Measurements from ENCODE around the gene MRC1. TPM values are rescaled to one million over a fixed set of nuclear protein-coding genes. Genes with fewer than 3 reads are reported as not detected.

Gene MRC1
- total RNA-seq, 1 experiment from 2014 or later: 0.07 TPM

DNA sequence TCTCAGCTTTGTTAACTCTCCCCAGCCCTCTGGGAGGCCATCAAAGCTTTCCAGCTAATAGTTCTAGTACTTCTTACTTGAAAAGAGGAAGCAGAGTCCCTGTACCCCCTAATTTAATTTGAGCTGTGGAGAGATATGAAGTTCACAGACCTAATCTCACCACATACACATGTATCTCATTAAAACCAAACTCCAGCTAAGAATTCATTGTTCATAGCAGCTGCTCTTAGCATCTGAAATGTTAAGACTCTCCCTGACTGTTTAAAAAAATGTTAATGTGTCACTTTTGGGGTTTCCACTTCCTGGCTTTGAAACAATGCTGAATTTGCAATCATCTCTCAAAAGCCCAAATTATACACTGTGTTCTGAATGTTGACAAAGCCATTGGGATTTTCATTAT is 16.2 kb upstream of the MRC1 start:
- H3K27ac ChIP-seq: no peak overlapping the region
- H3K4me3 ChIP-seq: no peak overlapping the region
- H3K4me1 ChIP-seq (replicated peaks; ENCODE audit: insufficient read depth): no peaks in the 10 kb centered on the region
- no TSS peak for BruUV-seq (replicated peaks)
- H3K36me3 ChIP-seq (ENCODE audit: low read depth): no peaks in the 10 kb centered on the region
- H3K9me2 ChIP-seq (ENCODE audit: insufficient read depth): no peaks in the 10 kb centered on the region
- CTCF ChIA-PET: no interaction called here
- TF ChIP-seq EZH2 (IDR thresholded peaks at IDR 0.05; ENCODE audit: low read depth) (no peak), CTCF (conservative IDR thresholded peaks at IDR 0.05) (no peak)
- POLR2A ChIA-PET (ENCODE audit: unreplicated experiment): interaction anchor here (0.7 kb wide), 1 partner anchor 43 kb away, joined by 3 read pairs; no protein-coding TSS in a partner anchor
- no peaks in the 10 kb centered on the region for H3K9me3 ChIP-seq (ENCODE audit: insufficient read depth, low read depth)
- H4K20me1 ChIP-seq (ENCODE audit: insufficient read depth): no peaks in the 10 kb centered on the region
- no peak for DNase-seq
- intact Hi-C loops (cut with micrococcal nuclease; ENCODE audit: unreplicated experiment): no loop called here
- H3K79me2 ChIP-seq (ENCODE audit: low read depth): no peaks in the 10 kb centered on the region
- no peaks in the 10 kb centered on the region for H3K27me3 ChIP-seq (ENCODE audit: insufficient read depth, low read depth)
- no peak overlapping the region for H2AFZ ChIP-seq
- no peak overlapping the region for H3K4me2 ChIP-seq
- H3F3A ChIP-seq (ENCODE audit: insufficient read depth, low read depth): no peaks in the 10 kb centered on the region

- POLR2A ChIA-PET (ENCODE audit: unreplicated experiment): interaction anchor here (0.7 kb wide), 1 partner anchor 42 kb away, joined by 3 read pairs; no protein-coding TSS in a partner anchor
- H3K4me2 ChIP-seq: no peak overlapping the region
- H3K4me3 ChIP-seq: no peak overlapping the region
- no peaks in the 10 kb centered on the region for H3K9me2 ChIP-seq (ENCODE audit: insufficient read depth)
- no peaks in the 10 kb centered on the region for H4K20me1 ChIP-seq (ENCODE audit: insufficient read depth)
- CTCF ChIA-PET: no interaction called here
- no peaks in the 10 kb centered on the region for H3K9me3 ChIP-seq (ENCODE audit: insufficient read depth, low read depth)
- H2AFZ ChIP-seq: no peak overlapping the region
- no peak for DNase-seq
- intact Hi-C loops (cut with micrococcal nuclease; ENCODE audit: unreplicated experiment): no loop called here
- H3F3A ChIP-seq (ENCODE audit: insufficient read depth, low read depth): no peaks in the 10 kb centered on the region
- BruUV-seq (replicated peaks): no TSS peak
- no peaks in the 10 kb centered on the region for H3K79me2 ChIP-seq (ENCODE audit: low read depth)
- no peaks in the 10 kb centered on the region for H3K36me3 ChIP-seq (ENCODE audit: low read depth)
- H3K4me1 ChIP-seq (replicated peaks; ENCODE audit: insufficient read depth): no peaks in the 10 kb centered on the region
- TF ChIP-seq EZH2 (IDR thresholded peaks at IDR 0.05; ENCODE audit: low read depth) (no peak), CTCF (conservative IDR thresholded peaks at IDR 0.05) (no peak)
- H3K27ac ChIP-seq: no peak overlapping the region
- H3K27me3 ChIP-seq (ENCODE audit: insufficient read depth, low read depth): no peaks in the 10 kb centered on the region
These were observed 15.1 kb upstream of the MRC1 start for GRCh38 chr10:17793823-17794644.

GRCh38 chr10:17795083-17795482 is 14.1 kb upstream of the MRC1 start:
- TF ChIP-seq EZH2 (IDR thresholded peaks at IDR 0.05; ENCODE audit: low read depth) (no peak), CTCF (conservative IDR thresholded peaks at IDR 0.05) (no peak)
- DNase-seq: no peak
- Histone ChIP-seq H3F3A (ENCODE audit: insufficient read depth, low read depth) (no peaks in the 10 kb centered on the region), H3K4me2 (no peak overlapping the region), H3K9me2 (ENCODE audit: insufficient read depth) (no peaks in the 10 kb centered on the region), H3K79me2 (ENCODE audit: low read depth) (no peaks in the 10 kb centered on the region), H3K4me3 (no peak overlapping the region), H2AFZ (no peak overlapping the region), H4K20me1 (ENCODE audit: insufficient read depth) (no peaks in the 10 kb centered on the region), H3K27me3 (ENCODE audit: insufficient read depth, low read depth) (no peaks in the 10 kb centered on the region), H3K27ac (no peak overlapping the region), H3K36me3 (ENCODE audit: low read depth) (no peaks in the 10 kb centered on the region), H3K4me1 (replicated peaks; ENCODE audit: insufficient read depth) (no peaks in the 10 kb centered on the region), H3K9me3 (ENCODE audit: insufficient read depth, low read depth) (no peaks in the 10 kb centered on the region)
- ChIA-PET CTCF (no interaction called here), POLR2A (ENCODE audit: unreplicated experiment) (no interaction called here)
- intact Hi-C loops (cut with micrococcal nuclease; ENCODE audit: unreplicated experiment): no loop called here
- BruUV-seq (replicated peaks): no TSS peak
